Measurements from ENCODE around the gene SCAF1. TPM values are rescaled to one million over a fixed set of nuclear protein-coding genes. Genes with fewer than 3 reads are reported as not detected.

SCAF1 gene
- total RNA-seq, 1 donor from 2014 or later: 84.4 TPM

DNA sequence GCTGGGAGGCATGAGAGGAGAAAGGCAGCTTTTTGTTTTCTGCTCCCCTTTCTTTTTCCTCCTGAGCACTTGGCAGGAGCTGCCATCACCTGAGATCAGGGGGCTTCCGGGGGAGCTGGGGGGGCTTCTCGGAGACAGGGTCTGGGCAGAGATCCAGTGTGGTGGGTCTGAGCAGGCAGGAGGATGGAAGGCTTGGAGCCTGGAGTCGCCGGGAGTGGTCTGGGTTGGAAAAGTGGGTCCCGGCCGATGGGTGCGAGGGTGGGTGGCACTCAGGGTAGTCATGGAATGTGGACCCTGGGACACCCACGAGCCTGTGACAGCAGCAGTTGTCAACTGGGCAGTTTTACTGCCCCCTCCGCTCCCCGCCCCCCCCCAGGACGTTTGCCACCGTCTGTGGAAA is 45.1 kb downstream of the SCAF1 start:
- no peak for DNase-seq
- H3K4me3 Mint-ChIP-seq (ENCODE audit: unreplicated experiment): no peak overlapping the region
- peaks cover 10% of the 10 kb centered on the region for H3K4me1 Mint-ChIP-seq (ENCODE audit: low read depth, unreplicated experiment)
- H3K27ac Mint-ChIP-seq (ENCODE audit: unreplicated experiment): no peak overlapping the region
- H3K36me3 Mint-ChIP-seq (ENCODE audit: unreplicated experiment): no peaks in the 10 kb centered on the region
- TF ChIP-seq, protein P1, sequence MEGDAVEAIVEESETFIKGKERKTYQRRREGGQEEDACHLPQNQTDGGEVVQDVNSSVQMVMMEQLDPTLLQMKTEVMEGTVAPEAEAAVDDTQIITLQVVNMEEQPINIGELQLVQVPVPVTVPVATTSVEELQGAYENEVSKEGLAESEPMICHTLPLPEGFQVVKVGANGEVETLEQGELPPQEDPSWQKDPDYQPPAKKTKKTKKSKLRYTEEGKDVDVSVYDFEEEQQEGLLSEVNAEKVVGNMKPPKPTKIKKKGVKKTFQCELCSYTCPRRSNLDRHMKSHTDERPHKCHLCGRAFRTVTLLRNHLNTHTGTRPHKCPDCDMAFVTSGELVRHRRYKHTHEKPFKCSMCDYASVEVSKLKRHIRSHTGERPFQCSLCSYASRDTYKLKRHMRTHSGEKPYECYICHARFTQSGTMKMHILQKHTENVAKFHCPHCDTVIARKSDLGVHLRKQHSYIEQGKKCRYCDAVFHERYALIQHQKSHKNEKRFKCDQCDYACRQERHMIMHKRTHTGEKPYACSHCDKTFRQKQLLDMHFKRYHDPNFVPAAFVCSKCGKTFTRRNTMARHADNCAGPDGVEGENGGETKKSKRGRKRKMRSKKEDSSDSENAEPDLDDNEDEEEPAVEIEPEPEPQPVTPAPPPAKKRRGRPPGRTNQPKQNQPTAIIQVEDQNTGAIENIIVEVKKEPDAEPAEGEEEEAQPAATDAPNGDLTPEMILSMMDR (IDR thresholded peaks at IDR 0.05; ENCODE audit: partially characterized antibody, unreplicated experiment): no peak
- H3K9me3 Mint-ChIP-seq (ENCODE audit: unreplicated experiment): peaks cover 12% of the 10 kb centered on the region
- H3K27me3 Mint-ChIP-seq (ENCODE audit: unreplicated experiment): peaks cover 20% of the 10 kb centered on the region

DNA sequence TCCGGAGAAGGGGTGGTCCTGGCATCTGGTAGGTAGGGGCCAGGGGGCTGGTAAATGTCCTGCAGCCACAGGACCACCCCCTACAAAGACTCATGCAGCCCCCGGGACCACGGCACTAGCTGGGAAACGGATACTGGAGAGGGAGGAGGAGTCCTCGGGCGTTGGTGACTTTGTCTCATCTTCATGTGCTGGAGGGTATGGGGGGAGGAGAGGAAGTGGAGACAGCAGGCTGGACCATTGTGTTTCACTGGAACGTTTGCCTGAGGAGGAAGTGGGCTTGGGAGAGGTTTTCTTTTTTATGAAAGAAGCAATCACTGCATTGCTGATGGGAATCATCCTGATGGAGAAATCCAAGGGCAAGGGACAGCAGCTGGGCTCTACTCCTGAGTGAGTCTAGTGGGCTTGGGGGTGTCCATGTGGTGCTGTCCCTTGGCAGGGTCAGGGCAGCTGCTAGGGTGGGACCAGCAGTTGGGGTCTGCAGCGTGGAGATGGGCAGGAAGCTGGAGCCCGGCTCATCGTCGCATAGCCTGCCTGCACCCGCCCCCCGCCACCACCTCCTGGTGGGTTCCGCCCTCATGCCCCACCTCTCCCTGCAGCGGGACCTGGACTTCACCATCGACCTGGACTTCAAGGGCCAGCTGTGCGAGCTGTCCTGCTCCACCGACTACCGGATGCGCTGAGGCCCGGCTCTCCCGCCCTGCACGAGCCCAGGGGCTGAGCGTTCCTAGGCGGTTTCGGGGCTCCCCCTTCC is 45.7 kb downstream of the SCAF1 start:
- peaks cover 17% of the 10 kb centered on the region for H3K9me3 Mint-ChIP-seq (ENCODE audit: unreplicated experiment)
- peaks cover 20% of the 10 kb centered on the region for H3K27me3 Mint-ChIP-seq (ENCODE audit: unreplicated experiment)
- H3K36me3 Mint-ChIP-seq (ENCODE audit: unreplicated experiment): no peaks in the 10 kb centered on the region
- no peak for DNase-seq
- H3K27ac Mint-ChIP-seq (ENCODE audit: unreplicated experiment): peak overlapping the region; percentile 67
- peaks cover 10% of the 10 kb centered on the region for H3K4me1 Mint-ChIP-seq (ENCODE audit: low read depth, unreplicated experiment)
- peak overlapping the region; percentile 36 for H3K4me3 Mint-ChIP-seq (ENCODE audit: unreplicated experiment)
- TF ChIP-seq, protein P1 (IDR thresholded peaks at IDR 0.05; ENCODE audit: partially characterized antibody, unreplicated experiment): no peak

DNA sequence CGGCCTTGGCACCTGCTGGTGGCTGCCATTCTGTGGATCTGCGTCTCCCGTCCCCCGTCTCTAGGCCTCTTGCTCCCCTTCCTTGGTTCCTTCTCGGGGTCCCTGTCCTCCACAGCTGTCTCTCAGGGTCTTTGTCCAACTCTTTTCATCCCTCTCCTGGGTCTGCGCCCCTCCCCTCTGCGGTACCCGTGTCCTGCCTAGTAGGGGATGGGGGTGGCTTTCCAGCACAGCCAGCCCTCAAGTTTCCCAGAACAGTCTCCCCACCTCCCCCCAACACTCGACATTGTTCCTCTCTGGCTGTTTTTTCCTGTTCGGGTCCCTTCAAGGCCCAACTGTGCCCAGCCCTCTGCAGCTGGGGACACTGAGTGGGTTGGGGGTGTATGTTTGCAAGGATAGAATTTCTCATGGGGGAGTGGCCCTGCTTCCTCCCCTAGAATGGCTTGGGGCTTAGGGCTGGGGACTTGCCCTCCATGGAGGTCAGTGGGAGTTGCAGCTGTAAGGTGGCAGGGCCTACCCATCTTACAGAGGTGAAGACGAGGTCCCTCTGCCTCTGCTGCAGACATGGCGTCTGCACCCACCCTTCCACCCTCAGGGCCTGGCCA is 46.6 kb downstream of the SCAF1 start:
- no peak overlapping the region for H3K27ac Mint-ChIP-seq (ENCODE audit: unreplicated experiment)
- H3K4me3 Mint-ChIP-seq (ENCODE audit: unreplicated experiment): peak overlapping the region; percentile 10
- TF ChIP-seq, protein P1 (IDR thresholded peaks at IDR 0.05; ENCODE audit: partially characterized antibody, unreplicated experiment): no peak

DNA sequence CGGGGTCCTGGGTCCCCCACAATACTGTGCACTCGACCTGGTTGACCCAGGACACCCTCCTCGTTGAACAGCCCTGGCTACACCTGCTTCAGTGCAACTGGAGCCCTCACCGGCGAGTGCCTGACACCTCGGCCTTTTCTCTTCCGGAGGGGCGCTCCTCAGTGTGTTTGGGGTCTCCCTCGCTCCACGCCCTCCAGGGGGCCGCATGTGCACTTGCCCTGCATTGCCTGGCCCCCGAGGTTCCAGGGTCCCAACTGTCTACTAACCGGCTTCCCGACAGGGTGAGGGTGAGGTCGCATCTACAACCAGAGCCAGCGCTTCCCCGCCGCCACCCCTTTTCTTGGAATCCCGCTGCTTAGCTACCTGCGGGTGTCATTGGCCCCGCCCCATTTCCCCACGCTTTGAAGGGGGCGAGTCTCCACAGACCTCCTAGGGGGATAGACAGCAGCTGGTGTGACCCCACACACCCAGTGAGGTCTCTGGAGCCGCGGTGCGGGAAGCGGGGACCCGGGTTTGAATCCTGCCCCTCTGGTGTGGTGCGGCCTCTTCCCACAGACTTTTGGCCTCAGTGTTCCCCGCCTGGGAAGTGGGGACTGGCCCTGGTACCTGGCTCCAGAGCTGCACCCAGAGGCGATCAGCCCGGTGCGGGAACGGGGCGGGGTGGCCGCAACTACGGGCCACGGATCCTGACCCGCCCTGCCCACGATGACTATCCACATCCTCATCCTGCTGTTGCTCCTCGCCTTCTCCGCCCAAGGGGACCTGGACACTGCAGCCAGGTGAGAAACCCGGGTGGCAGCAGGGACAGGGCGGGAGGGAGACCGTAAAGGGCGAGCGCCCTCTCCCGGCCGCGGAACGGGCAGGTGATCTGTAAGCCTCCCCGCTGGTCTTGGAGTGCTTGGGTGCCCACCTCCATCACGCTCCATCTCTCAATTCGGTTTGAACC is 47.4 kb downstream of the SCAF1 start, which contains the start of gene ADM5:
TSS of gene ADM5 (plus strand) at position 462 of the 946 bp plus-strand sequence. CDS start at position 706, 244 bp downstream.
- peaks cover 10% of the 10 kb centered on the region for H3K4me1 Mint-ChIP-seq (ENCODE audit: low read depth, unreplicated experiment)
- peak within 1 kb of the TSS; percentile 98 for H3K27ac Mint-ChIP-seq (ENCODE audit: unreplicated experiment)

More for the DNA sequence above, 46.6 kb downstream of the SCAF1 start:
- Mint-ChIP-seq H3K9me3 (ENCODE audit: unreplicated experiment) (peaks cover 17% of the 10 kb centered on the region), H3K27me3 (ENCODE audit: unreplicated experiment) (peaks cover 20% of the 10 kb centered on the region), H3K4me1 (ENCODE audit: low read depth, unreplicated experiment) (peaks cover 10% of the 10 kb centered on the region), H3K36me3 (ENCODE audit: unreplicated experiment) (no peaks in the 10 kb centered on the region)
- no peak for DNase-seq

More for the DNA sequence above, 47.4 kb downstream of the SCAF1 start, which contains the start of gene ADM5:
- TF ChIP-seq, protein P1 (IDR thresholded peaks at IDR 0.05; ENCODE audit: partially characterized antibody, unreplicated experiment): peak; percentile 69
- Mint-ChIP-seq H3K27me3 (ENCODE audit: unreplicated experiment) (peaks cover 20% of the 10 kb centered on the region), H3K4me3 (ENCODE audit: unreplicated experiment) (peak within 1 kb of the TSS; percentile 99), H3K36me3 (ENCODE audit: unreplicated experiment) (no peaks in the 10 kb centered on the region), H3K9me3 (ENCODE audit: unreplicated experiment) (peaks cover 19% of the 10 kb centered on the region)
- peak; percentile 78 for DNase-seq
